Kasumi-1 (cell line): Measurements from ENCODE around the gene SNAI1.
"Not testable (repeated sequence)": the region's sequence is repeated elsewhere in the genome, so short reads cannot be mapped to it uniquely, and the experiment has no call there.

ENCODE experiments used
- DNase-seq, 2 experiments: peaks; one replicate each; lab custom pipeline; 2025; lab: John Stamatoyannopoulos, UW

SNAI1 gene

DNA sequence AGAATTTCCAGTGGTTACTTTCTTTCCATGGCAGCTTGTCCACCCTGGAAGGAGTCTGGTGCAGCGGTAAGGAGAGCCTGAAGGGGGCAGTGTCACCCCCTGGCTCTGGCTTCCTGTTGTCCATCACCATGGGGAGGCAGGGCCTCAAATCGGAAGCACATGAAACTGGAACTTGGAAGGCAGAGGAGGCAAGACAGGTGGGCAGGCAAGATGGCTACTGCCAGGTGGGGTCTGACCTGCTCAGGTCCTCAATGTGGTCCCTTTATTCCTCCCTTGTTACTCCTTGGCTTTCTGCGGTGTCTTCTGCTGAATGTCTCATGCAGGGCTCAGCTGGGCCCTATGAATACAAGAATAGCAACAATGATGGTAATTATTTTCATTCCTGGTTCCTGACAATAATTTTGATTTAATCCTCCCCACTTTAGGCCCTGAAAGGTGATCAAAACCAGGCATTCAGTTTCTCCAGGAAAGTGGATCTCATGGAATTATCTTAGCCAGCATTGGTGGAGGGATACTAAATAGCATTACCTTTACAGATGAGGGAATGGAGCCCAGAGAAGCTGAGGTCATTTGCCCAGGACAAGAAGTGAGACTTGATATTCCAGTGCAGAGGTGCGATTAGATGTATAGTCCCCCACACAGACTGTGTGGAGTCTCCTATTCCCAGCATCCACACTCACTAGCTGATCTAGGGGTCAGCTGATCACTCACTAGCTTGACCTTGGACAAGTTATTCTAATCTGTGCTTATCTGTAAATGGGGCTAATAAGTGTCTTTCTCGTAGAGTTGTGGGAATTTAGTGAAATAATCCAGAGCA, 17.6 kb upstream of the SNAI1 start:
- peak in 1 of 2 experiments; percentile 29 for DNase-seq

DNA sequence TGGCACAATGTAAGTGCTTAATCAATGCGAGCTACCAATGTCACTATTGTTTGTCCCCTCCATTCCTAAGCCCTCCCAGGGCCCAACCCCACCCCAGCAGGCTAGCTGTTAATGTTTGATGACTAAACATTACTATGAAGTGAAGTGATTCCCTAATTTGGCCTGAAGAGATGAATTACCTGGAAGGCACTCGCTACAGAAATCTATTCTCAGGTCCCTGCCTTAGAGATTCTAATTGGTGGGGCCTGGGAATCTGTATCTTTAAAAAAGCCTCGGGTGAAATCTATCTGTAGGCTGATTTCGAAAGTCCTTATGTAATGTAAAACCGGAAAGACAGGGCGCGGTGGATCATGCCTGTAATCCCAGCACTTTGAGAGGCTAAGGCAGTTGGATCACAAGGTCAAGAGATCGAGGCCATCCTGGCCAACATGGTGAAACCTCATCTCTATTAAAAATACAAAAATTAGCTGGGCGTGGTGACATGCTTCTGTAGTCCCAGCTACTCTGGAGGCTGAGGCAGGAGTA, 16.9 kb upstream of the SNAI1 start:
- DNase-seq = no peak

- no peak for DNase-seq
Observed at GRCh38 chr20:49966861-49967260, 15.9 kb upstream of the SNAI1 start.

- DNase-seq = no peak
Observed at GRCh38 chr20:49969234-49969633, 13.5 kb upstream of the SNAI1 start.

DNA sequence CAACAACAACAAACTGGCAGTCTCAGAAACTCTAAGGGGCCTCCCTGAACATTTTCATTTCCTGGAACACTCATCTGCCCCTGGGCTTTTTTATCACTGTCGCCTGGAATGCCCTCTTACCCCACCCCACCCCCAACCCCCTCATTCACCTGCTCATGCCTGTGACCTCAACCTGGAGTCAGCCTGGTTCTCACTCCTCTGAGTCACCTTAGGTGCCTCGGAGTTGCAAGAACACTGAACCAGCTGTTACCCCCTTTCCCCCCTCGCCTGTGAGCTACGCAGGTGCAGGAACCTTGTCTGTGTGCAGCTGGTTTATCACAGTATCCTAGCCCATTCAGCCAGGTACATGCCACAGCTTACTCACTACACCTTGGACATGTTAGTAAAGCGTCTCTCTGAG, 12.8 kb upstream of the SNAI1 start:
- no peak for DNase-seq

- DNase-seq = no peak
Observed at GRCh38 chr20:49970498-49970897, 12.3 kb upstream of the SNAI1 start.

- no peak for DNase-seq
Observed at GRCh38 chr20:49973981-49974380, 8.8 kb upstream of the SNAI1 start.

DNA sequence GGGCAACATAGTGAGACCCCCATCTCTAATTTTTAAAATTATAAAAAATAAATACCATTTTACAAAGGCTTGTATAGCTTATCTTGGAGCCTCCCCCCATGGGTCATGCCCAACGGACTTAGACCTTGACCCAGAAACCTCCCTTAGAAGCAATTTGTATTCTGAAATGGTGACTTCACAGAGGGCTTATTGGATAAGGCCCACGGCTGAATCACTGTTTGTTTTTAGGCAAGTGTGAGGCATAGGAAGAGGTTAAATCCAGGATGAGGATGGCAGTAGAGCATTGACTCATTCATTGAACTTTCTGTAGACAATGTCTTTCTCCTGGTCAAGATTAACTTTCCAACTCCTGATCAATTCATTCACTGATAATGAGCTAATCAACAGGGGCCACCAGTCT, 6.2 kb upstream of the SNAI1 start:
- no peak for DNase-seq

DNA sequence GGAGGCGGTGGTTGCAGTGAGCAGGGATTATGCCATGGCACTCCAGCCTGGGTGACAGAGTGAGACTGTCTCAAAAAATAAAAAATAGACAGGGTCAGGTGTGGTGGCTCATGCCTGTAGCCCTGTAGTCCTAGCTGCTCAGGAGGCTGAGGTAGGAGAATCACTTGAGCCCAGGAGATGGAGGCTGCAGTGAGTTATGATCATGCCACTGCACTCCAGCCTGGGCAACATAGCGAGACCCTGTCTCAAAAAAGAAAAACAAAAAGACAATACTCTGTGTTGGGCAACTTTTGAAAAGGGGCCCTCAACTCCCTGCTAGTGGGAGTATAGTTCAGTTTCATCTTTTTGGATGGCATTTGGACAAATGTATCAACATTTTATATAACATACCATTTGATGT, 5.0 kb upstream of the SNAI1 start:
- DNase-seq = not testable (repeated sequence)

DNA sequence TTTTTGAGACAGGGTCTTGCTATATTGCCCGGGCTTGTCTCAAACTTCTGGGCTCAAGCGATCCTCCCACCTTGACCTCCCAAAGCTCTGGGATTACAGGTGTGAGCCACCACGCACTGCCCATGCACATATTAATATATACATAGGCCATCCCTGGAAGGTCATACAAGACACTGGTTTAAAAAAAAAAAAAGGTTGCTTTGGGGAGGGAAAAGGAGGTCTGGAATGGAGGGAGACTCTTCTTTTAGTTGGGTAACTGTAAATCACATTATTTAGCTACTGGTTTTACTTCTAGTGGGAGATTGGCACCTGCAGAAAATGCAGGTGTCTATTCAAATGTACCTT, 4.1 kb upstream of the SNAI1 start:
- no peak for DNase-seq

GRCh38 chr20:49979030-49979832, 3.5 kb upstream of the SNAI1 start:
- peak; percentile 39 to 58 for DNase-seq

DNA sequence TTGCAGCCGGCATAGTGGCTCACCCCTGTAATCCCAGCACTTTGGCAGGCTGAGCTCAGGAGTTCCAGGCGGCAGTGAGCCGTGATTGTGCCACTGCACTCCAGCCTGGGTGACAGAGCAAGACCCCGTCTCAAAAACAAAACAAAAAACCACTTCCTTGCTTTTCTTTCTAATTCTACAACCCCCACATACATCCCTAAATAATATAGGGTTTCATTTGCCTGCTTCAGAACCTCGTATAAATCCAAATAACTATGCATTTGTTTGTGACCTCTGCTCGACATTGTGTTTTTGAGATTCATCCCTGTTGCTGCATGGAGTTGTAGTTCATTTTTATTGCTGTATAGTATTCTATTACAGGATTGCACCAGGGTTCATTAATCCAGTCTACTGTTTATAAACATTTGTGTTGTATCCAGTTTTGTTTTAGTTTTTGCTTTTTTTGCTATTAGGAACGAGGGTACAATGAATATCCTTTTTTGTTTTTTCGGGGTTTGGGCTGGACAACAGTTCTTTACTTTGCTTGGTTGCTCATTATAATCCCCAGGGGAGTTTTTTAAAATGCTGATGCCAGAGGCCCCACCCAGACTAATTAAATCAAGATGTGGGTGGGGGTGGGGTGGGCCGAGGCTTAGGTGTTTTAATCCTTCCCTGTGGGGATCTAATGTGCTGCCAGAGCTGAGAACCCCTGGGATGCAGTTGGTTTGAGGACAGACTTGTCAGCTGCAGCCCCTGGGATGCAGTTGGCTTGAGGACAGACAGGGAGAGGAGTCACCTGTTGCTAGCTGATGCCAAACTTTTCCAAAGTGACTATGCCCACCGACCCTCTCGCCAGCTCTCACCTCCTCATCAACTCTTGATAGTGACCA, 2.4 kb upstream of the SNAI1 start:
- DNase-seq = no peak

GRCh38 chr20:49981218-49982071, 1.3 kb upstream of the SNAI1 start:
- DNase-seq = no peak

GRCh38 chr20:49982072-49982345, 771 bp upstream of the SNAI1 start:
- no peak for DNase-seq

DNA sequence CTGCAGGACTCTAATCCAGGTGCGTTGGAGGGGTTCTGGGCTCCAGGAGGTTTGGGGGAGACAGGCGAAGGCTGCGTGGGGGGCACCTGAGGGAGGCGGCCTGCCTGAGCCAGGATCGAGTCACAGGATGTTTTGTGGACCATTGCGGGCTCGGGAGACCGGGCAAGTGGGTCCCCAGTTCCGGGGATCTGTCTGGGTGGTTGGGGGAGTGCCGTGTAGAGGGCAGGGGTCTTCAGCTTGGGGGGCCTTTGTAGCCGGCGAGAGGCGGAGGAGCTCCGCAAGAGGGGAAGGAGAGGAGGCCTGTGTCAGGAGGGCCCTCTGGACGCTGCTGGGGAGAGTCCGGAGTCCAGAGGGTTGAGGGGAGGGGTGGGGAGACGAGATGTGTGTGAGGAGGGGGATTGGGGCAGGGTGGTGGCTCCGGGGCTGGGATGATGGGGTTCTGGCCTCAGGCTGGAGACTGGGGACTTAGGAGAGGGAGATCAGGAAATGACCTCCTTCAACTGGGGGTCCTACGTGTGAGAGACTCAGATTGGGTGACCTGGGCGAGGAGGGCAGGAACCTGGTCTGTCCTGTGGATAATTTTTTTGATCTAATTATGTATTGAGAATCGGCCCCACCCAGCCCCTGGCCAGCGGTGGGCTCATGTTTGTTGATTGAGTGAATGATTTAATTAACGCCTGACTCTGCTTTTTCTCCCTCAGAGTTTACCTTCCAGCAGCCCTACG, 505 bp downstream of the SNAI1 start:
- DNase-seq = no peak

DNA sequence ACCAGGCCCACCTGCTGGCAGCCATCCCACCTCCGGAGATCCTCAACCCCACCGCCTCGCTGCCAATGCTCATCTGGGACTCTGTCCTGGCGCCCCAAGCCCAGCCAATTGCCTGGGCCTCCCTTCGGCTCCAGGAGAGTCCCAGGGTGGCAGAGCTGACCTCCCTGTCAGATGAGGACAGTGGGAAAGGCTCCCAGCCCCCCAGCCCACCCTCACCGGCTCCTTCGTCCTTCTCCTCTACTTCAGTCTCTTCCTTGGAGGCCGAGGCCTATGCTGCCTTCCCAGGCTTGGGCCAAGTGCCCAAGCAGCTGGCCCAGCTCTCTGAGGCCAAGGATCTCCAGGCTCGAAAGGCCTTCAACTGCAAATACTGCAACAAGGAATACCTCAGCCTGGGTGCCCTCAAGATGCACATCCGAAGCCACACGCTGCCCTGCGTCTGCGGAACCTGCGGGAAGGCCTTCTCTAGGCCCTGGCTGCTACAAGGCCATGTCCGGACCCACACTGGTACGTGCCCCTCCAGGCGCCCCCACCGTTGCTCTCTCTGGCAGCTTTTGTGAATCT, 1.1 kb downstream of the SNAI1 start:
- no peak for DNase-seq

GRCh38 chr20:49984426-49985153, 1.8 kb downstream of the SNAI1 start:
- no peak for DNase-seq

GRCh38 chr20:49985157-49985556, 2.4 kb downstream of the SNAI1 start:
- DNase-seq = no peak

DNA sequence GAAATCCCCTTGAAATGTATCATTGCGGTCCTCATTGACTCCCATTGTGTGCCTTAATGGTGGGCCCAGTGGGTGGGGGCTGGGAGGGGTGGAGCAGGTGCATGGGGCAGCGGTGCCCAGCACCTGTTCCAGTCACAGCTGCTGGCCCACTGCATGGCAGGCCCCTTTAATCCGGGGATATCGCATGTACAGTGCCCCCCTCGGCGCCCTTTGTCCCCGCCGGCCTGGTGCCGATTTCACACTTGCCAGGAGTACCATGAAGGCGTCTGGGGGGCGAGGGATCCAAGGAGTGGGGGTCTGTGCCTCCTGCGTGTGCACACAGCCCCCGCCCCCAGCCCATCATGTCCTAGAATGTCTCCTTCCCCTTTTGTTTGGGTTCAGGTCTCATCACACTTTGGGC, 2.8 kb downstream of the SNAI1 start:
- no peak for DNase-seq

DNA sequence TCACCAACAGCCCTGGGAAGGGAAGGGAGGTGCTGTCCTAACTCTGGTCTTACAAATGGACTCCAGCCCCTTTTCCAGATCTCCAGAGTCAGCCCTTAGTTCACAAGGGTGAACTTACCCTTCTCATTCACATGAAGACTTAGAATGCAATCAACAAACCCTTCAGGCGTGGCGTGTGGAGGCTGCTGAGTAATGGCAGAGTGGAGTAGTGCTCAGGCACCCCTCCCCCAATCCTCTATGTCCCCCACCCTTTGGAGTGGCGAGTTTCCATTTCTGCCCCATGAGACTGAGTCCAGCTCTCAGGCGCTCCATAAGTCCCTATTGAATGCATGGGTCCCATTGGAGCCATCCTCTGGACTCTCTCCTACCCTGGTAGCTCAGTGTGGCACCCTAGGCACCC, 3.3 kb downstream of the SNAI1 start:
- no peak for DNase-seq
